DMS153 treated with DMSO at 0.1 percent for 48 hours (cell line): Measurements from ENCODE around the gene KRT78.

Experiments
- DNase-seq: peaks from one replicate; lab custom pipeline; 2025; ENCODE audit not compliant: unreplicated experiment; lab: John Stamatoyannopoulos, UW

The KRT78 gene

DNA sequence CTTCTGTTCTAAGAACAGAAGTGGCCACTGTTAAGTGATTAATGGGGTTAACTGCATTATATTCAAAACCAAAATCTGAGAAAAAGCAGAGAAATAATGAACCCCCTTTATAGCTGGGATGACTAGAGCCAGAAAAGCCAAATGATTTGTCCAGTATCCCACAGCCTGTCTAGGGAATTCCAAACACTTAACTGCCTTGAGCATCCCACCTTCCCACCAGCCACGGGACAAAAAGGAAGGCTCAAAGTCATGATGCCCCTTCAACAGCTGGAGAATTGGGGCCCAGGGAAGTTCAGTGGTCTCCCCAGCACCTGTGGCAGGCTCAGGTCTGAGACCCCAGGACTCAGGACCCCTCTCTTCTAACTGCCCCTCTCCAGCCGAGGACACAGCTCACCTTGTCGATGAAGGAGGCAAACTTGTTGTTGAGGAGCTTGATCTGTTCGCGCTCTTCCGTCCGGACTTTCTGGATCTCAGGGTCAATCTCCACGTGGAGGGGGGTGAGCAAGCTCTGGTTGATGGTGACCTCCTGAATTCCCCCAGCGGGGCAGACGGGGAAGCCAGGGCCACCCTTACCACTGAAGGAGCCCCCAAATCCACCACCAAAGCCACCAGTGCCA is 35.5 kb downstream of the KRT78 start:
- no peak for DNase-seq

- no peak for DNase-seq
Observed at GRCh38 chr12:52812749-52813148, 36.0 kb downstream of the KRT78 start.

DNA sequence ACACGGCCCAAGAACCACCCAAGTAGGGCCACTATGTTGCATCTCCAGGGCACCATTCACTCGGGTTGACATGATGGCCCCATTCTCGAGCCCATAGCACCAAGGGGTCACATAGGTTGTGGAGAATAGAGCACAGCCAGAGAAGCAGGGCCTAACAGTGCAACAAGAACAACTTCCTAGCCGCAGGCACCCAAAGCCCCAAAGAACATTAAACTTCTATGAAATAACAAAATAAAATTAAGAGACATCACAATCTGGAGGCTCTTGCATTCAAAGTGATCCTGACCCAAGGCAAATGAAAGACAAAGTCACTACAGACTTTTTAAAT is 36.8 kb downstream of the KRT78 start:
- DNase-seq: no peak

DNA sequence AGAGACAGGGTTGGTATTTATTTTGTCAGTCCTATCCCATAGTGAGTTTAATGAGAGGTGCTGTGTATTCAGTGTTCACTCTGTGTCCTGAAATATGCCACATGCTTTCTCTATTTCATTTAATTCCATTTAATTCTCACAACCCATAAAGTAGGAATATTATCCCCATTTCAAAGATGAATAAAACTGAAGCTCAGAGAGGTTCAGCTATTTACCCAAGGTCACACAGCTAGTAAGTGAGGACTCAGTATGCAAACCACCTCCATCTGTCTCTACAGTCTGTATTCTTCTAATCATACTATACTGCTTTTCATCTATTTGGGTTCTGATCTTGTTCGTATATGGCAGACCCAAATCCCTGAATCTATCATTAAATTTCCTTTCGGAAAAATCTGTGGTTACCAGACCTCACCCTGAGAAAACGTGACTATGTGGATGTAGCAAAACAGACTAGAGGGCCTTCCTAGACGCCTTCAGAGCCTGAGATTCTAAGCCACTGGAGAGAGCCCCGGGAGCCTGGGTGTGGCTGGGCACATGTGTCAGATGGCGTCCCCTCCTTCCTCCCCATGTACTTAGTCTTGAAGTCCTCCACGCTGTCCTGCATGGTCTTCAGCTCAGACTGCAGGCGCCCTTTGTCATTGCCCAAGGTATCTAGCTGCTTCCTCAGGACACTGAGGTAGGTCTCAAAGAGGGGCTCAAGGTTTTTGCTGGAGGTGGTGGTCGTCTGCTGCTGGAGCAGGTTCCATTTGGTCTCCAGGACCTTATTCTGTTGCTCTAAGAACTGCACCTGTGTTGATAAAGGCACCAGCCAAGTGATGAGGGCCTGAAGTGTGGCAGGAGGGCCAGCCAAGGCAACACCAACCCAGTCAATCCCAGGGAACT is 37.4 kb downstream of the KRT78 start:
- DNase-seq: no peak

GRCh38 chr12:52810554-52810953 is 38.2 kb downstream of the KRT78 start:
- no peak for DNase-seq

- DNase-seq: no peak
Observed at GRCh38 chr12:52809166-52809565, 39.6 kb downstream of the KRT78 start.

DNA sequence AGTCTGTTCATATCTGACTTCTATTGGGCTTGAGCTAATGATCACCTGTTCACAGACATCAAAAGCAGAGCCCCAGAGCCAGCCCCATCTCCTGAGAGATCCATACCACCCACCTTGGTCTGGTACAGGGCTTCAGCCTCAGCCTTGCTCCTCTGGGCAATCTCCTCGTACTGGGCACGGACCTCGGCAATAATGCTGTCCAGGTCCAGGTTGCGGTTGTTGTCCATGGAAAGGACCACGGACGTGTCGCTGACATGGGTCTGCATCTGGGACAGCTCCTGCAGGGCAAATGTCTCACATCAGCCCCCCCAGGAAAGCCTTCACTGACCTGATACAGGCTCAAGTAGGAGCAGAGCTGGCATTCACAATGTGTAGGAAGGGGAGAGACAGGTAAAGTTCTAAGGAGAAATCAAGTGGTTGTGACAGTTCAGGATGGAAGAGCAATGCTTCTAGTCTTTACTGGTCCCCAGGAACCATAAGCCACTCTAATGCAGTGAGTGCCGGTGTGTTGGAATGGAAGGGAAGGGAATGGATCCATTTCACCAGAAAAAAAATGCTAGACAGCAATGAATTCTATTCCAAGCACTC is 40.1 kb downstream of the KRT78 start:
- DNase-seq: no peak

DNA sequence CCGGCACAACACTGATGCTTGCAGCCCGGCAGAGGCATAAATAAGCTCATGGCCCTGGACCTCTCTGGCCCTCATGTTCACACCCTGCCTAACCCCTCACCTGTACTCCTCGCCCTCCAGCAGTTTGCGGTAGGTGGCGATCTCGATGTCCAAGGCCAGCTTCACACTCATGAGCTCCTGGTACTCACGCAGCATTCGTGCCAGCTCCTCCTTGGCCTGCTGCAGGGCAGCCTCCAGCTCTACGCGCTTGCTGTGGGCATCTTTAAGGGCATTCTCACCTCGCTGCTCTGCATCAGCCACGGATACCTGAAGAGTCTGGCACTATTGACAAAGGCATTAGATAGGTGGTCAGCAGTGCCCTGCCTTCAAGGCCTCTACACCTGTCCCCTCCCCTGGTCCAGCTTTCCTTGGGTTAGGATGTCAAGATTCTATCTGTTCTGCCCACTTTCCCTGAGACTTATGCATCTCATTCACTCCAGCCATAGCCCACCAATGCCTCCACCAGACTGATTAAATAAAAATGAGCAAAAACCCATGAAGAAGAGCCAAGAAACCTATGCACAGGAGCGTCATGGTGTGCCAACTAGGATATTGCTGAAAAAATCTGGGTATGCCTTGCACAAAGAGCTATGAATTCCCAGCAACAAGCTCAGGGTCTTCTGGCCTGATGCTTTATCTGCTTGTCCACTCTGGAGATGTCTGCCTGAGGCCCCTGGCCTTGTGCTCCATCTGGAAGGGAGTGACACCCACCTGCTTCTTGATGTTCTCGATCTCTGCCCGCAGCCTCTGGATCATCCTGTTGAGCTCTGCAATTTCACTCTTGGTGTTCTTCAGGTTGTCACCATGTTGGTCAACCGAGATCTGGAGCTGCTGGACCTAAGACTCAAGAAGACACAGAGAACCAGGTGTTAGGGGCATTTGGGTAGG is 41.0 kb downstream of the KRT78 start:
- no peak for DNase-seq

- DNase-seq: no peak
Observed at GRCh38 chr12:52806821-52807543, 41.8 kb downstream of the KRT78 start.

GRCh38 chr12:52806169-52806811 is 42.5 kb downstream of the KRT78 start:
- no peak for DNase-seq

DNA sequence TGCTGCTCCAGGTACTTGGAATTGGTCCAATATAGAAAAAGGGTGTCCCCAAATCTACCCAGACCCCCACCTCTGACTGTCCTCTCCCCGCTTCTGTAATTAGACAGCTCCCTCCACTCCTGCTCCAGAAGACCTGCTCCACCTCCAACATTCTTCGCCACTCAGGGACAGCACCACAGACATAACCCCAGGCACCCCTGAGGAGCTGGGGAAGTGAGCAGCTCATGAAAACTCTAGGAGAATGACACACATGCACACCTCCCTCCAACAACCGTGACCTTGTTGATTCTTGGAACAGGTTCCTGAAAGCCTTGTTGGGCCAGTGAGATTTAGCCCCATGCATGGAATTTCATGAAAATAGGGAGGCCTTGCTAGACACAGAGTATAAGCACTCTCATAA is 43.1 kb downstream of the KRT78 start:
- DNase-seq: no peak

DNA sequence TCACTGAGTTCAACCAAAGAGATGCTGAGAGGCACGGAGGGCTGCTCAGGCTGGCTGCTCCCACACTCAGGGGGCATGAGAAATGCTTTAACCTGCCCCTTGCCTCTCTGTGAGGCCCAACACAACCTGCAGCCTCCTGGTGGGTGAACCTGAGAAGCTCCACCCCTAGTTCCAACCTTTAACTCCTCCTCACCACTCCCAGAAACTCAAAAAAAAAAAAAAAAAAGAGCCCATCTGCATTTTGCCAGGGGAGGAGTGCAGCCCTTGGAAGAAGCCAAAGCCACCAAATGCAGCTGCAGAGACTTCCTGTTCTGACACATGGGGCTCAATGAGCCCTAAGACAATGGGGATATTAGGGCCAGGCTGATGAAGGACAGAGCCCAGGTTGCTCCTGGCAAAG is 43.8 kb downstream of the KRT78 start:
- DNase-seq: no peak

- DNase-seq: no peak
Observed at GRCh38 chr12:52802442-52802841, 46.4 kb downstream of the KRT78 start.

DNA sequence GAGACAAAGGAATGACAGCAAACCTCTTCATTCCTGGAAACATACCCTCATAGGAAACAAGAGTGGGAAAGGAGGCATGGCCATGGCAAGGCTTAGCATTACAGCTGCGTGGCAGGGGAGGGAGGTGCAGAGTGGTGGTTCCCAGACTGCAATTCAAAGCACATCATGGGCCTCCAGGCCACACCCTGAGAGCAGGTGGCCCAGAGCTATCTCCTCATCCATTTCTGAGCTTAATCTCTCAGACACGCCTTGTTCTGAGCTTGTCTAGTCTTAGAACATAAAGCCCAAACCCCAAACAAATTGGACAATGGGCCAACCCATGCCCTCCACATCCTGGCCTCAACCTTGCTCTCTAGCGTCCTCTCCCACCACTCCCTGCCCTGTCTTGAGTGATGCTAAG is 47.0 kb downstream of the KRT78 start:
- DNase-seq: no peak

DNA sequence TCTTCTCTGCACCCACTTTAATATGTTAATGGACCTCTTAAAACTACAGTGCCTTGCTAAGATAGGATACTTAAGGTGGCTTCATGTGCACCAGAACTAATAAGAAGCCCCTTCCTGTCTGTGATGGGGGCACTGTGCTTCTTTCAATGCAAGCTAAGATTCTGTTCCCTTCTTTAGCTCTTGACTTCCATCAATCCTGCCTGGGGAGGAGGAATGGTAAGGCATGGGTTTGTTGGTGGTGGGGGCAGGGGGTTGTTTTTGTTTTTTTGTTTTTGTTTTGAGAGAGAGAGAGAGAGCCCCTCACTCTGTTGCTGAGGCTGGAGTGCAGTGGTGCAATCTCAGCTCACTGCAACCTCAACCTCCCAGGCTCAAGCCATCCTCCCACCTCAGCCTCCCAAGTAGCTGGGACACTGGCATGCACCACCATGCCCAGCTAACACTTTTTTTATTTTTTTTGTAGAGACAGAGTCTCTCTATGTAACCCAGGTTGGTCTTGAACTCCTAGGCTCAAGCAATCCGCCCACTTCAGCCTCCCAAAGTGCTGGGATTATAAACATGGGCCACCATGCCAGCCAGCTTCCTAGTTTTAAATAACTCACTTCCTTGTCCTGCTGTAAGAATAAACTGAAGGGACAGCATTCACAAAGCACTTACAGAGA is 48.4 kb downstream of the KRT78 start:
- no peak for DNase-seq

- DNase-seq: no peak
Observed at GRCh38 chr12:52799505-52800211, 49.1 kb downstream of the KRT78 start.

- DNase-seq: no peak
Observed at GRCh38 chr12:52798671-52799504, 49.9 kb downstream of the KRT78 start.

GRCh38 chr12:52798003-52798670 is 50.7 kb downstream of the KRT78 start:
- no peak for DNase-seq
